IPS DF 6.9 (cell line): ENCODE data around the gene PRKCQ.
"Not testable (repeated sequence)": the region's sequence is repeated elsewhere in the genome, so short reads cannot be mapped to it uniquely, and the experiment has no call there.

Source experiments
- DNase-seq: peaks from one replicate; pipeline ENCODE4 v3.0.0-alpha.2; 2013; ENCODE audit warnings: low read depth, low spot score
- H3K27ac ChIP-seq: one replicate; pipeline ENCODE4 v1.5.1; 2013; ENCODE audit warnings: low read length, control low read depth
- H3K27me3 ChIP-seq: 2 replicates; pipeline ENCODE4 v1.6.1; 2013; ENCODE audit warnings: mild to moderate bottlenecking, low read length; ENCODE audit not compliant: control insufficient read depth, insufficient read depth
- H3K36me3 ChIP-seq: 2 replicates; pipeline ENCODE4 v1.6.1; 2013; ENCODE audit warnings: low read length; ENCODE audit not compliant: control insufficient read depth, insufficient read depth
- H3K4me1 ChIP-seq: 2 replicates; pipeline ENCODE4 v1.6.1; 2013; ENCODE audit warnings: low read length; ENCODE audit not compliant: control insufficient read depth, insufficient read depth
- H3K4me3 ChIP-seq: 2 replicates; pipeline ENCODE4 v1.5.1; 2013; ENCODE audit warnings: mild to moderate bottlenecking, low read length
- H3K9me3 ChIP-seq: 2 replicates; pipeline ENCODE4 v1.6.1; 2013; ENCODE audit warnings: low read length, inconsistent platforms; ENCODE audit not compliant: control insufficient read depth, insufficient read depth
- WGBS: extraction: QIAGEN DNeasy Blood & Tissue Kit; methylation state at CpG from one replicate; pipeline ENCODE4 v1.1.7; 2013; ENCODE audit warnings: mixed read lengths, missing lambda C conversion rate; ENCODE audit not compliant: insufficient read length, insufficient coverage; 5-methylcytosine and 5-hydroxymethylcytosine counted together

Gene PRKCQ

DNA sequence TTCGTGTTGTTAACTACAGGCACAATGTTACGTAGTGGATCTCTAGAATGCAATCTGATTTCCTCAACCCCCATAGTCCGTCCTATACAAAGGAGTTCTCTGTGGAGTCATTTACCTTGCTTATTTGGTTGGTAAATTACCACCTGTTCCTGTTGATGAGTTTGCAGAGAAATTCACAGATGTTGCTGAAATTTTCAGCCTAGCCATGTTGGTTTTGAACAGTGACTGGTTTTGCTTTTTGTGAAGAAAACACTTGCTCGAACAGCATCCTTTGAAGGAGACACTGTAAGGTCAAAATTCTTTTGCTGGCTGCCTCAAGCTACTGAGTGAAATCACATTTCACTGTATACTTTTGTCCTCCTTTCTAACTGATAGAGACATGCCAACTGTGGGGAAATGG is 15.4 kb upstream of the PRKCQ start:
- no CpG with 5 or more reads among the region's 4 CpGs for WGBS
- no peaks in the 10 kb centered on the region for H3K36me3 ChIP-seq
- H3K4me3 ChIP-seq, result no peak overlapping the region
- no peaks in the 10 kb centered on the region for H3K27me3 ChIP-seq
- no peak overlapping the region for H3K27ac ChIP-seq
- no peaks in the 10 kb centered on the region for H3K9me3 ChIP-seq
- no peaks in the 10 kb centered on the region for H3K4me1 ChIP-seq
- no peak for DNase-seq

DNA sequence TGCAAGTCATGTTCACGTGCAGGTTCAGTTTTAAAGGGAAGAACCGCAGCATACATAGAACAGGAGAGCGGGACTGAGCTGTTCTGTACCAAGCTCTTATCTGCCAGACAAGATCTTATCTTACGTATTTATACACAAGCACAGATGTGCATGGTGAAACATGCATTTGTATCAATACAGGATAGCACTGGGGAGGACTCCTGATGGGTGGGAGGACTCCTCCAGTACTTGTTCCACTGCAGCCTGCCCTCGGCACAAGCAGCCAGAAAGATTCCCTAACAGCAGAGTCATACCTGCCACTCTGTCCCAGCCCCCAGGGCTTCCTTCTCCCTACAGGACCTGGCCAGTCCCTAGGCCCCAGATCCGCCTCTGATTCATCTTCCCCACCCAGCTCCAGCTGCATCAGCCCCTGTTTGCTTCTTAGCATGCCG is 13.2 kb upstream of the PRKCQ start:
- no peaks in the 10 kb centered on the region for H3K4me1 ChIP-seq
- no peak for DNase-seq

DNA sequence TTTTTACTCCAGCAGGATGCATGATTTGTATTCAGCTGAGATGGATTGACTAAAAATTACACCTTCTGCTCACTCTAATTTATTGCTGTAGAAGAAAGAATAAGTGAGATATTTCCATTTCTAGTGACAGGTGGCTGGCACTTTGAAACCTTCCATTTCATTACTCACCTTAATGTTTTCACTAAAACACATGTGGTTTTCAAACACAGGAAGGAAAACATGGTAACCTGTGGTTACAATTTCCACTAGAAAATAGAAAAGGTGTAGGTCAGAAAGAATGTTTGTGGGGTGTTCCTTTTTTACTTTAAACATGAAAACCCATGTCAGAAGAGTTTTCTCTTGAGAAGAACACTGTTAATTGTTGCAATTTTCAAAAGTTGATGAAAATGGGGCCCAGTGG is 12.0 kb upstream of the PRKCQ start:
- Histone ChIP-seq H3K27me3 (no peaks in the 10 kb centered on the region), H3K4me1 (no peaks in the 10 kb centered on the region), H3K4me3 (no peak overlapping the region), H3K27ac (no peak overlapping the region), H3K9me3 (no peaks in the 10 kb centered on the region), H3K36me3 (no peaks in the 10 kb centered on the region)
- no peak for DNase-seq

More for the DNA sequence above, 13.2 kb upstream of the PRKCQ start:
- H3K9me3 ChIP-seq, result no peaks in the 10 kb centered on the region
- no peak overlapping the region for H3K27ac ChIP-seq
- H3K36me3 ChIP-seq, result no peaks in the 10 kb centered on the region
- H3K27me3 ChIP-seq, result no peaks in the 10 kb centered on the region
- H3K4me3 ChIP-seq, result no peak overlapping the region
- no CpG with 5 or more reads among the region's 7 CpGs for WGBS

DNA sequence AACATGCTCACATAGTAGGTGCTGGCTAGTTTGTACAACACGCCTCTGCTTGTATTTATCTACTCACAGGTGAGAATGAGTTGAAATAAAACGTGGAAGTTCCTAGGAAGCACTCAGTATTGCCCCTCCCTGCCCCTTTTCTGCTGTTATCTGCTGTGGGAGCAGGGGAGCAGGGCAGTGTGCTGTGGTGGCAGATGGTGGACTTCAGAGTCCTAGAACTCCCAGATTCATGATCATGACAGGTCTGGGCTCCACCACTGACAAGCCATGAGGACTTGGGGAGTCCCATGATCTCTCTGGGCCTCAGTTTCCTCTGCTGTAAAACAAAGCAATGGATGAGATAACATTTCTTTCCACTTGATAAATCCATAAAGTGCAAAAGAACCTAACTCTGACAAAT is 11.6 kb upstream of the PRKCQ start:
- H3K36me3 ChIP-seq, result no peaks in the 10 kb centered on the region
- WGBS, result no CpG with 5 or more reads among the region's 2 CpGs
- no peaks in the 10 kb centered on the region for H3K9me3 ChIP-seq
- no peak overlapping the region for H3K27ac ChIP-seq
- no peaks in the 10 kb centered on the region for H3K27me3 ChIP-seq
- no peaks in the 10 kb centered on the region for H3K4me1 ChIP-seq
- no peak overlapping the region for H3K4me3 ChIP-seq
- no peak for DNase-seq

DNA sequence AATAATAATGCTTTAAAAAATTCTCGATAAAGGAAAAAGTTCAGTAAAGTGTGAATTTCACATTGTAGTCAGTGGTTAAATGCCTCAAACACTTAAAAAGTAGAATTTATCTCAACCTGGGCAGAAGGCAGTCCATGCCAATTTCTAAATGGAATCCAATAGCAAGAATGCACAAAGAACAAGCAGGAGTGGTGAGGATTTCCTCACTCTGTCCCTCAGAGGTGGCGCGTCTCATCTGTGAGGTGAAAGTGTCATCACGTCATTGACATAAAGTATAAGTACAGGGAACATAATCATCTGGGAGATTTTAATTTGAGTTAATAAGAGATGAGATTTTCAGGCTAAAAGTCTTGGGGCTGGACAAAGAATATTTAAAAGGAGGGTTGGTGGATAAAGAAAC is 10.0 kb upstream of the PRKCQ start:
- WGBS, result no CpG with 5 or more reads among the region's 4 CpGs
- no peak overlapping the region for H3K4me3 ChIP-seq
- DNase-seq, result no peak
- no peaks in the 10 kb centered on the region for H3K9me3 ChIP-seq
- no peak overlapping the region for H3K27ac ChIP-seq
- no peaks in the 10 kb centered on the region; the same call in 1 of the 2 replicates for H3K36me3 ChIP-seq
- H3K4me1 ChIP-seq, result no peaks in the 10 kb centered on the region
- H3K27me3 ChIP-seq, result no peaks in the 10 kb centered on the region

DNA sequence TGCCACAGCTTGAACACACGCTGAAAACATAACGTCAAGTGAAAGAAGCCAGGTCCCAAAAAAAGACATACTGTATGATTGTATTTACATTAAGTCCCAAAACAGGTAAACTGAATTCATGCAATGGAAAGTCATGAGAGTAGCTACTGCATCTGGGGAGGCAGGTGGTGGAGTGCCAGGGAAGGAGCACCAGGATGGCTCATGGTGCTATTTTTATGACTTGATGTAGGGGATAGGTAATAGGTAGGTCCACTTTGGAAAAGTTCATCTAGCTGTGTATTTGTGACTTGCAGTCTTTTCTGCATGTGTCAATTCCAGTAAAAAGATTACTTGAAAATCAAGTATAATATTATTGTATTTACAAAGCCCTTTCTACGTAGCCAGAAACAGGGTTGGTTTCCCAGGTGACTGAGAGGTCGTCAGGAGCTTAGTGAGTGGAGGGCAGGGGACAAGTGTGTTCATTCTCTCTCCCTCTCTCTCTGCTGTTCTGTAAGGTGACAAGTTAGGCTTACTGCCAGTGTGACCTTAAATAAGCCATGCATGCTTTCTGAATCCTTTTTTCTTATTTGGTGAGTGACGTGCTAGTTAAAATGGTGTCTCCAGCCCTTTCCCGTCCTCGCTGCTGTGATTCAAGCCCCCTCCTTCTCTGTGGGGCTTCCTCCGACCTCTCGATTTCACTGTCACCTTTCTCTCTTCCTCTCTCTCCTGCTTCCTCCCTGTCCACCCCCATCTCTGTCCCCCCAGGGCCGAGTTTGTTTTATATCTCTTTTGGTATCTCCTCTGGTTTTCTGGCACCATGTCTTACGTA is 9.4 kb upstream of the PRKCQ start:
- Histone ChIP-seq H3K27ac (no peak overlapping the region), H3K9me3 (no peaks in the 10 kb centered on the region), H3K4me1 (no peaks in the 10 kb centered on the region), H3K27me3 (no peaks in the 10 kb centered on the region), H3K4me3 (no peak overlapping the region), H3K36me3 (no peaks in the 10 kb centered on the region; the same call in 1 of the 2 replicates)
- no CpG with 5 or more reads among the region's 11 CpGs for WGBS
- DNase-seq, result no peak

DNA sequence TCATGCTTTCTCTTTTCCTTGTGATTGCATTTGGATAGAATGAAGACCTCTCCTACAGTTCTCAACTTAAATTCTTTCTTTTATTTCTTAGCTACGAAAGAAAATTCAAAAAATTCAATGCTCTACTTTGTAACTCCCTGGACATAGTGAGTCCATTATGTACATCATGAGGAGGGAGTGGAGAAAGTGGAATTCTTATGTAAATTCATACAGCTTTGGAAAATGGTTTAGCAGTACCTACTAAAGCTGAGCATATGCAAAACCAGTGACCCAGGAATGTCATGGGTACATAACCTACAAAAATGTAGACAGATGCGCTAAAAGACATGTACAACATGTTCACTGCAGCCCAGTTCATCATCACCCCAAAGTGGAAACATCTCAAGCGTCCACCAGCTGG is 8.8 kb upstream of the PRKCQ start:
- no peak overlapping the region for H3K27ac ChIP-seq
- WGBS, result no CpG with 5 or more reads among the region's 3 CpGs
- no peak for DNase-seq
- H3K4me3 ChIP-seq, result no peak overlapping the region
- H3K27me3 ChIP-seq, result no peaks in the 10 kb centered on the region
- H3K9me3 ChIP-seq, result no peaks in the 10 kb centered on the region
- no peaks in the 10 kb centered on the region; the same call in 1 of the 2 replicates for H3K36me3 ChIP-seq
- no peaks in the 10 kb centered on the region for H3K4me1 ChIP-seq

DNA sequence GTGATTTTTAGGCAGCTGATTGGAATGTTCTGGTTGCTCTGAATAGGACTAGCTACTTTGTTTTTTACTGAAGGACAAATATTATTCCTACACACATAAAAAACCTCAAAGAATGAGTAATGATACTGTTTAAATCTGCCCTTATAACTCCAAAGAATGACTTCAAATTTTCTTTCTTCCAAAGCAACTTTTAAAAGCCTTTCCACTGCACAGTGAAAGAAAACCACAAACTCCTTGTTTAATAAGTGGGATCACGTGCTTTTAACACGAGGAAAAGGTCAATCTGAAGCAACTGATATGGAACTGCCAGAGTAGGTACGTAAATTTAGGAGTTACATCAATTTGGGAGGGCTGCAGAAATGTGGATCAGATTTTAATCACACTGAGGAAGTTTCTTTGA is 8.0 kb upstream of the PRKCQ start:
- H3K27me3 ChIP-seq, result no peaks in the 10 kb centered on the region
- DNase-seq, result no peak
- no peak overlapping the region for H3K27ac ChIP-seq
- H3K4me1 ChIP-seq, result no peaks in the 10 kb centered on the region
- no peak overlapping the region for H3K4me3 ChIP-seq
- no CpG with 5 or more reads among the region's 3 CpGs for WGBS
- no peaks in the 10 kb centered on the region for H3K9me3 ChIP-seq
- no peaks in the 10 kb centered on the region; the same call in 1 of the 2 replicates for H3K36me3 ChIP-seq

DNA sequence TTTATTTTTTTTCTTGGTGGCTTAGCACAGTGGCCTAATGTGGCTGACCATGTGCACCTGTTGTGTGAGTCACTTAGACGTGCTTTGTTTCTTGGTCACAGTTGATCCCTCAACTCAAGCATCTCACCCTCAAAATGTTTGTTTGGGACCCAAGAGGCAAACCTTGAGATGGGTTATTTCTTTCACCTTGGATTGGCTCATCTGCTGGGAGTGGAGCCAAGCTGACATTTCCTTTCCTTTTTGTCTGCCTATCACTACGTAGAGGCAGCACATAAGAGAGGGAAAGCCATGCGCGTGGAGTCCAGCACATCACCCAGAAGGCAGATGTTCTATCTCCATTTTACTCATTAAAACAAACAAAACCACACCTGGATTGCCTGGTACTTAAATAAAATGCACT is 6.4 kb upstream of the PRKCQ start:
- Histone ChIP-seq H3K36me3 (no peaks in the 10 kb centered on the region; the same call in 1 of the 2 replicates), H3K27ac (no peak overlapping the region), H3K4me1 (no peaks in the 10 kb centered on the region), H3K9me3 (no peaks in the 10 kb centered on the region), H3K4me3 (no peak overlapping the region), H3K27me3 (no peaks in the 10 kb centered on the region)
- no CpG with 5 or more reads among the region's 4 CpGs for WGBS
- DNase-seq, result no peak

DNA sequence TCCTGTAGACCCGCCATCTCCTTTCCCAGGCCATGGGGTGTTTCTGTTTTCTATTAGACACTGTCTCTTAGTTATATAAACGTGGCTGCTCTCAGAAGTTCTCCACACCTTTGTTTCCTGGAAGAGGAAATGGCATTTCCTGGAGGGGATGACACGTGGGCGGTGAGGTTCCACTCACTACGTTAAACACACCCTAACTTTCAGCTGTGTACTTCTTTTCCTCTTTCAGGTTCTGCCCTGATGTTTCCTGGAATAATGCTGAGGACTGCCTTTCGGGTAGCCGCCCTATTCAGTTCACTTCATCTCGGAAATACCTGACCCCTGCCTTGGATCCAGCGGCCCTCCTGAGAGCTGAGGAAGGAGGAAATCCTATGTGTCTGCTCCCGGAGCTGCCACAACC is 3.4 kb upstream of the PRKCQ start:
- Histone ChIP-seq H3K27me3 (no peaks in the 10 kb centered on the region), H3K27ac (no peak overlapping the region), H3K4me1 (peaks cover 2% of the 10 kb centered on the region; the same call in 1 of the 2 replicates), H3K36me3 (no peaks in the 10 kb centered on the region; the same call in 1 of the 2 replicates), H3K4me3 (no peak overlapping the region), H3K9me3 (no peaks in the 10 kb centered on the region)
- WGBS, result no CpG with 5 or more reads among the region's 10 CpGs
- DNase-seq, result no peak

DNA sequence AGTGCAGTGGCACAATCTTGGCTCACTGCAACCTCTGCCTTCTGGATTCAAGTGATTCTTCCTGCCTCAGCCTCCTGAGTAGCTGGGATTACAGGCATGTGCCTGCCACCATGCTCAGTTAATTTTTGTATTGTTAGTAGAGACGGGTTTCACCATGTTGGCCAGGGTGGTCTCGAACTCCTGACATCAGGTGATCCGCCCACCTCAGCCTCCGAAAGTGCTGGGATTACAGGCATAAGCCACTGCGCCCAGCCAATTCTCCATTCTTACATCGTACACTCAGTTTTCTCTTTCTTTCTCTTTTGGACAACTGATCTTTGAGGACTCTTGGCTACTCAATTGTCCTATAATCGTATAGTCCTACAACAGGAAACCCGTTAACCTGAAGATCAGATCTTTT is 2.8 kb upstream of the PRKCQ start:
- H3K36me3 ChIP-seq, H3K4me1 ChIP-seq, H3K27me3 ChIP-seq, DNase-seq, H3K27ac ChIP-seq, H3K9me3 ChIP-seq, H3K4me3 ChIP-seq: not testable (repeated sequence)
- WGBS, result 100% methylated on average over 1 of the region's 8 CpGs
